Cardiac fibroblast (primary cell): ENCODE results near the gene CPVL.

Experiments
- DNase-seq, 2 donors: peaks; one replicate each; pipeline versions ENCODE4 v3.0.0 to v3.0.0-alpha.2; 2010; ENCODE audit warnings: low read depth in 2 of 2
- H3K4me3 ChIP-seq, 2 donors: replicated peaks in 1 of 2; 1 replicate in 1 of 2; 2 replicates in 1 of 2; pipeline ENCODE4 v1.5.1; 2011; ENCODE audit warnings: low read depth in 2 of 2, low read length in 2 of 2, mild to moderate bottlenecking in 2 of 2, moderate library complexity in 1 of 2
- CTCF ChIP-seq: IDR thresholded peaks from one replicate; pipeline ENCODE4 v1.5.1; 2011; ENCODE audit warnings: low read depth, mild to moderate bottlenecking, low read length, inconsistent platforms

CPVL gene

GRCh38 chr7:28955718-28956607 lies 190.4 kb downstream of the CPVL start:
- DNase-seq: peak; percentile 37 to 63
- TF ChIP-seq CTCF: peak; percentile 41
- H3K4me3 ChIP-seq: peak overlapping the region; percentile 40 to 50

- DNase-seq: no peak
- TF ChIP-seq CTCF: no peak
- no peak overlapping the region for H3K4me3 ChIP-seq
Observed at GRCh38 chr7:28955356-28955717, 191.0 kb downstream of the CPVL start.

- no peak for TF ChIP-seq CTCF
- H3K4me3 ChIP-seq: no peak overlapping the region
- no peak for DNase-seq
Observed at GRCh38 chr7:28954946-28955345, 191.4 kb downstream of the CPVL start.

GRCh38 chr7:28954471-28954870 lies 191.9 kb downstream of the CPVL start:
- no peak overlapping the region for H3K4me3 ChIP-seq
- DNase-seq: no peak
- no peak for TF ChIP-seq CTCF

GRCh38 chr7:28953633-28954032 lies 192.7 kb downstream of the CPVL start:
- TF ChIP-seq CTCF: no peak
- H3K4me3 ChIP-seq: no peak overlapping the region
- DNase-seq: peak; percentile 28 to 56
